ENCODE data around the gene PTPRE.

The PTPRE gene

GRCh38 chr10:128029731-128030369 is 122.9 kb downstream of the PTPRE start:
- DNase-seq = no peak

GRCh38 chr10:128030498-128031072 is 123.7 kb downstream of the PTPRE start:
- DNase-seq = no peak

GRCh38 chr10:128031216-128031615 is 124.3 kb downstream of the PTPRE start:
- no peak for DNase-seq

DNA sequence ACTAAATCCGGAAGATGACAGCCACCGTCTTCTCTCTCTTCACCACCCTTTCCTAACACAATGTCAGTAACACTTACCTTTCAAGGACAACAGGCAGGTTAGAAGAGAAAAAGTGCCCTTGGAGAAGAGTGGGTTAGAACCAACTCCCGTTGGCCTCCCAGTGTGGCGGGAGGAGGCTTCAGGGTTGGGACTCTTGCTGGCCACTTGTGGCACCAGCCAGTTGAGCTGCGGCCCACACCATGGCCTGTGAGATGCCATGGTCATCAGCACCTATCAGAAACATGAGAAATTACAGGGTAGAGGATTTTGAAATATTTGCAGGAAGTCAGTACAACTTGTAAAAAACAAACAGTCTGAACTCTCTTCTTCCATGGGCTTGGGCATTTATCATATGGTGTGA is 125.6 kb downstream of the PTPRE start:
- no peak for DNase-seq

DNA sequence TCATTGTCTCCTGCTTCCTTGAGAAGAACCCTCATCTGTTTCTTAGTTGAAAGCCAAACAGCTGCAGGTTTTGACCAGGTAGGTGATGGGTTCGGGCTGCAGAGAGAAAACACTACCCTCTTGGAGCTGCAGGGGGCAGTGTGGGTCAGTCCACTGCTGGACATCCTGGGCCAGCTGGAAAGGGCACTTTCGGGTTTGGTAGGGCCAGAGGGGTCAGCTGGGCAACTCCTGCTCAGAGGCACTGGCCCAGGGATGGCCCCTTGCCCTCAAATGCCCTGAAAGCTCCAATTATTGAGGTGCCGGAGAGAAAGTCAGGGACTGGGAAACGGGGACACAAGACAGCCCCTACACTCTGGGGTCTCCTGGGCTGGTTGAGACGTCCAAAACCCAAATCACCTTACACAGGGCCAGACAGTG is 128.7 kb downstream of the PTPRE start:
- peak; percentile 21 for DNase-seq

DNA sequence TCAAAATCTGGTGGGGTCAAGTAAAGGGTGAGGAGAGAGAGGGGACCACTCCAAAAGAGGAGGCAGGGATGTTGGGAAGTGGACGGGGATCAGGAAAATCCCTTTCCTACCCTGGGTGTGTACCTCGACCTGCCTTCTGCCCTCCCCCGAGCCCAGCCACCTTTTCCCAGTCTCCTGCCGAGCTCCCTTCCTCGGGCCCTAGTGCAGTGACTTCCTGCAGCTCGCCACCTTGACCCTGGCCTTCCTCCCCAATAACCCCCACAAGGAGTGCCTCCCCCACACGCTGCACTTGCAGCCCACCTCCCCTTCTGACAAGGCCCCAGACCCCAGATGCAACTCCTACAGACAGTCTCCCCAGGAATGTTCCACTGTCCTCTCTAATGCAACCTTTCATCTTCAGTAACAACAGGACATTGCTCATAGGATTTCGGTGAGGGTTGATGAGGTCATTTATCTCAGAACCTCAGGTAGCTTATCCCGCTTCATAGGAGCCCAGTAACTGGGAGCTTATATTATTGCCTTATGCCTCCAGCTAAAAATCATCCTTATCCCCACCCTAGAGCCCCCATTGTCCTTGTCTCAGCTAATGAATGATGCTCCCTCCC is 129.2 kb downstream of the PTPRE start:
- no peak for DNase-seq

DNA sequence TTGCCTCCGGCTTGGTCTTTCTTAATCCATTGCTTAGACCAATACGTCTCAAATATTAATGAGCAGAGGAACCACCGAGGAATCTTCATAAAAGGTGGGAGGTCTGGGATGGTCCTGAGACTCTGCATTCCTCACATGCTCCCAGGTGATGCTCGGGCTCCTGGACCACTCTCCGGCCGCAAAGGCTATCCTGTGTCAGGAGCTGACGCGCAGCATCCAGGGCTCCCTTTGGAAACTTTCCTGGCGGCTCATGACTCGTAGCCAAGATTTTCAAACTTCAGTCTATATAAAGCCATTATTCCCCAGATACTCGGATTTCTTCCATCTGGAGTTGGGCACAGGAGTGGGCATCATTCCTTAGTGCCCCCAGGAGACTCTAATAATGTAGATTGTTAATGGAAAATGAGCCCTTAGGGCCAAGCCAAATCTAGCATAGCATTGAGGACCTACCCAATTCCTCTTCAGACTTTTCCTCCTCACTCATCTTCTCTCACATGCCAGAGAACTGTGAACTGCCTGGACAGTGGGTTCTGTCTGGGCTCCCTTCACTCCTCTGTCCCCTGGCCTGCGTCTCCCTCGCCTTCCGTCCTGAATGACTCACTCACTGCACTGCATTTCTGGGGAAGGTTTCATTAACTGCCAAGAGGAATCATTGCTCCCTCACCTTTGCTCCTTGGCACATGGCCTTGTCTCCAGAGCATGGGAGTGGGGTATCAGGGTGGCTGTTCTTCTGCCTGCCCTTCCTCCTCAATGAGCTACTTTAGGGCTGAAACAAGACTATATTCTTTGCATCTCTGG is 130.0 kb downstream of the PTPRE start:
- peak; percentile 56 for DNase-seq

DNA sequence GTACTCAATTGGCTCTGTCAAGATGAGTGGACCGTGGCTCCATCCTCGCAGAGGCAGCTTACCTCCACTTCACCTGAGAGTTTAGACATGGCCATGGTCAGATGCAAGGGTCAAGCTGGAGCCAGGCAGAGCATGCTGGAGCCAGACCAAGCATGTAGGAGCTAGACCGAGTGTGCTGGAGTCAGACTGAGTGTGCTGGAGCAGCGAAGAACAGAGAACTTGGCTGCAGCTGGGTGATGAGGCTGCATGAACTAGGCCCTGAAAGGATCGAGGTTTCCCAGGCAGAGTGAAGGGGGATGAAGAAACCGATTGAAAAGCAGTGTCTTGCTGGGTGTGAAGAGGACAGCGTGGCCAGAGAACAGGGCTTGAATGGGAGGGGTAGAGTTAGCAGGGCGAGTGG is 133.2 kb downstream of the PTPRE start:
- DNase-seq = no peak

DNA sequence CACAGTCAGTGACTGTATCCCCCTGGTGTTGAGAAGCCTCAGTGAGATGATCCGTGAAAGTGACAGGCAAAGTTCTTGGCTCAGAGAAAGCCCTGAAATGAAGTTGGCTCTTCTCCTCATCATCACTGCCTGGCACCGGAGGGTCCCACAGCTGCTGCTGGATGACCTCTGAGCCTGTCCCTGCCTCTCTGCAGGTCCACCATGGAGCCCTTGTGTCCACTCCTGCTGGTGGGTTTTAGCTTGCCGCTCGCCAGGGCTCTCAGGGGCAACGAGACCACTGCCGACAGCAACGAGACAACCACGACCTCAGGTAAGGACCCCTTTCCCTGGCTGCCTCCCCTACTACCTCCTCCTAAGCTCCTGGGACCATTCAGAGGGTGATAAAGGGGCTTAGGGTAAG is 133.8 kb downstream of the PTPRE start:
- DNase-seq = no peak

DNA sequence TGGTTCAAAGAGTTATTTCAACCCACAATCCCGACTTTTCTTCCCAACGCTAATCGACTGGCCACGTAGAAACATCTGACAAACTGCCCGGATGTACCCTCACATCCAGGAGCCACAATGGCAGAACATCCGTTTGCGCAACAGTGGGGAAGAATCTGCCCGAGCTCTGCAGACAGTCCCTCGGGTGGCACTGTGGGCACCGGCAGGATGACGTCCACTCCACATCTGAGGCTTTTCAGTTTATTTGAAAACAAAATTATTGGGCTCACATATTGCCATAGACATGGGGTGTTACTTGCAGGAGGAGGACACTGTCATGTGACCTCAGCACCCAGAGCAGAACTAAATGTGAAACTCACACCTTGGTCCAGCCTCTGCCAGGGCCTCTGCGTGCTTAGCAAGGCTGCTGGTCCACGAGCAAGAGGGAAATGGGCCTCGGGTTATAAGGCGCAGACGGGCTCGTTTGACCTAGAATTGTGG is 135.3 kb downstream of the PTPRE start:
- no peak for DNase-seq

- no peak for DNase-seq
Measured at GRCh38 chr10:128043259-128044045, 136.5 kb downstream of the PTPRE start.

- DNase-seq = no peak
Measured at GRCh38 chr10:128044186-128044585, 137.3 kb downstream of the PTPRE start.

DNA sequence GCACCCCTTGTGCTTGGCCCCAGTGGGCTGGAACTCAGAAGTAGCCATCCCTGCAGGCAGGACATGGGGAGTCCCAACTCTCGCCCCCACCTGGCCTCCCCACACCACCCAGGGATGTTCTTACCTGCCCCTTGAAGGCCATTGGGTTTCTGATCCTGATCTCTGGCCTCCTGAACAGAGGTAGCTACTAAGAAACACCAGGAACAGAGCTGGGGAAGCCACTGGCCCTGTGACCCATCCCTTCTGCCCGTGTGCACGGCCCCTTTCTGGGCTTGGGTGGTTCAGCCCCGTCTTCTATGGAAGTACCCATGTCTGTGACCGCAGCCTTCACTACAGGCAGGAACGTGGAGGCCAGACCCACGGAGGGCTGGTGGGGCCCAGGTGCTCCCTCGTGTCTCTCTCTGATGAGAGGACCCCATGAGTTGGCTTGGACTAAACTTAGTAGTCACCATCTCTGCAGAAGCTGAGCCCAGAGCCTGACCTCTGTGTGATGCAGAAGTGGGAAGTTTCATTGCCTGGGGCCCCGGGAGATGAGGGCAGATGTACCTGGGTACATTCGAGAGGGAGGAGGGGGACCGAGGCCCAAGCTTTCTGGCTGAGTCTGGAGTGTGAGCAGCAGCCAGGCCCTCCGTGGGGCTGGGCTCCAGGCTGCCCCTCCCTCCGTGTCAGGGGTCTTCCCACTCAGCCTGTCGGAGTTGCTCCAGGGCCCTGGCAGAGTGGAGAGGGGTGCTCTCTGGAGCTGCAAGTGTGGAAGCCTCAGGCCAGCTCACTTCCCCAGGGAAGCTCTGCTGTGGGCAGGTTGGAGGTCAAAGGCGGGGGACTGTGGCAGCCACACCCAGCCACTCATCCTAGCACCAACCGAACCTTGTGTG is 138.3 kb downstream of the PTPRE start:
- DNase-seq = no peak

DNA sequence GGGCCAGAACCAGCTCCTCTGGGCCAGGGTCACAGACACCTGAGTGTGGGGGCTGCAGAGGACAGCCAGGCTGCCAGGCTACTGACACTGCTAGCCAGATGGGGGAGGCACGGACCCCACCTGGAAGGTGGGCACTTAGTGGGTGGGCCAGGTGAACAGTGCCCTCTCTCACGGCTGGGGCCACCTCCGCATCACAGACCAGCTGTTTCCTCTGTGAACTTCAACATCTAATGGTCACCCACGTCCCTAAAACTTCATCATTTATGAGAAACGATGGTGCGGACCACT is 138.9 kb downstream of the PTPRE start:
- DNase-seq = no peak

DNA sequence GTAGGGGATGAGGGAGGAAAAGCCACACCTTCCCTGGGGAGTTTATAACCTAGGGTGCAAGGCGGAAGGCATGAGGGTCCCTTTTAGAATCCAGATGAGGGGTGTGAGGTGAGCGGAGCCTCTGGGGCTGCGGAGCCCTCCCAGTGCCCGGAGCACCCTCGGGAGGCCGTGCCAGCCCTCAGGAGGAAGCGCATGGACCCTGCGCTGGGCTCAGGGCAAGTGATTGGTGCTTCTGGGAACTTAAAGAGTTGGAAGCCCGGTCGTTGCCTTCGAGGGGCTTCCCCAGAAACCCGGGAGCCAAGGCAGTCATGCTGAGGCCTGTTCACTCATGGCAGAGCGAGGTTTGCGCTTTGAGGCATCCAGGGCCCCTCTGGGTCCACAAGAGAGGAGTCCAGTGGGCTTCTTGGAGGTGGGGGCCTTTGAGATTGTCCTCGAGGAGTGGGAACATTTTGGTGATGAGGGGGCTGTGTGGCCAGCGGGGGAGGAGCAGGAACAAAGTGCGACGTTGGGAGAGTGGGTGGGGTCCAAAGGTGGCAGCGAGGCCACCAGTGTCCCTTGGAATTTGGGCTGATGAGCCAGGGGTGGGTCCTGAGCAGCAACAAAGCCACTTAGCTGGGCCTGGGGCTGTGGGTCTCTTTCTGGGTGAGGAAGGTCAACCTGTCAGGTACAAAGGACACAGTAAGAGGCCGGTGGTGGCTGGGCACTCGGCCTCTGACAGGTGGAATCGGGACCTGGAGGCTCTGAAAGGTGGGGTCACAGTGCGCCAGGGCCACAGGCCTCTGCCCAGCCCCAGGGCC is 139.5 kb downstream of the PTPRE start:
- DNase-seq = no peak

GRCh38 chr10:128046953-128047290 is 140.0 kb downstream of the PTPRE start:
- no peak for DNase-seq

DNA sequence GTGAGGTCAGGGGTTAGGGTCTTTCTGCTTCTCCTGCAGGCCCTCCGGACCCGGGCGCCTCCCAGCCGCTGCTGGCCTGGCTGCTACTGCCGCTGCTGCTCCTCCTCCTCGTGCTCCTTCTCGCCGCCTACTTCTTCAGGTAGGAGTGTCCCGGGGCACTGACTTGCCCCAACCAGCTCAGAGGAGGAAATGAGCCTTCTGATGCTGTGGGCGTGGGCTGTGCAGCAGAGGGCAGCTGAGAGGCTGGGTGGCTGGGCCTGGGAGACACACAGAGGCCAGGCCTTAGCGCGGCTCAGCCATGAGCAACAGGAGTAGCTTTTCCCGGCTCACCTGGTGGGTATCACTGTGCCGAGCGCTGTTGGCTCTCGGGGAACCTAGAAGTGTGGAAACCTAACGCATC is 140.4 kb downstream of the PTPRE start:
- no peak for DNase-seq

GRCh38 chr10:128047991-128048818 is 141.3 kb downstream of the PTPRE start:
- no peak for DNase-seq

GRCh38 chr10:128048819-128049210 is 141.9 kb downstream of the PTPRE start:
- no peak for DNase-seq

Data from EL (cell line).